Muscle of arm (tissue), 12 donors: Measurements from ENCODE around the gene LYRM9. TPM values are rescaled to one million over a fixed set of nuclear protein-coding genes. Genes with fewer than 3 reads are reported as not detected.
"Not testable (repeated sequence)": the region's sequence is repeated elsewhere in the genome, so short reads cannot be mapped to it uniquely, and the experiment has no call there.

ENCODE experiments used
- DNase-seq: peaks from one replicate; pipeline ENCODE4 v3.0.0-alpha.2; 2013
- polyA plus RNA-seq, 12 donors: library from polyadenylated mRNA; unstranded; fragments of 120-200 nt; gene quantifications; one replicate each; pipeline ENCODE4 v1.2.1, GENCODE V29; 2013; ENCODE audit not compliant: insufficient read length in 12 of 12

LYRM9 gene
- polyA plus RNA-seq, 12 donors = 5.6 to 20.2 (median 10.7) TPM; not detected in 1

DNA sequence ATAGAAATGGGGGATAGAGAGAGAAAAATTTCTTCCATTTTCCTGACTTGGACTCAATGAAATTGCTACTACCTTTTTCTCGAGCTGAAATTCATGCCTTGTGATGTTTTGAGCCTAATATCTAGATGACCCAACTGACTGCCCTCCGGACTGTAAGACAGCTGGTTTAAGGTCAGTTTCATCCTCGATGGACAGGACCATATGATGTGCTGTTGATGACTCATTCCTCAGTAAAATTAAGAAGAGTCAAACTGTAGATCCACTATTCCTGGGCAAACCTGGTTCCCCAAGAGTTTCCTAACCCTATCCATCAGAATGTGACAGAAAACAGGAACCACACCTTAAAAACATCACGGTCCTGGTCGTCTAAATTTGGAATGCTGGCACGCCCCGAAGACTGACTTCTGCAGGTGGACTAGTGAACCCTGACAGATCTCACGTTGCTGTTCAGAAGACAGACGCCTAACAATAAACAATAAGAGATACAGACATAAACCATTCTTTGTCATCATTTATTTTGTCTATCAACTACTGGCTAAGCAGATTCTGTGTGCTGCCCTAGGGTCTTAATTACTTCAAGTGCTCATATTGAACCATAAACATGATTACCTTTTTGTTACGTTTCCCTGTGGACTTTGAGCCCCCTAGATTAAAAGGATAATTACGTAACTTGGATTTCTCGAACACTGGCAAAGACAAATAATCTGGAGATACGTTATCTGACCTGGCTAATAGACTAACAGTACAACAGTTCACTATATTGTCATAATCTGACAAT is 47.7 kb downstream of the LYRM9 start:
- no peak for DNase-seq

DNA sequence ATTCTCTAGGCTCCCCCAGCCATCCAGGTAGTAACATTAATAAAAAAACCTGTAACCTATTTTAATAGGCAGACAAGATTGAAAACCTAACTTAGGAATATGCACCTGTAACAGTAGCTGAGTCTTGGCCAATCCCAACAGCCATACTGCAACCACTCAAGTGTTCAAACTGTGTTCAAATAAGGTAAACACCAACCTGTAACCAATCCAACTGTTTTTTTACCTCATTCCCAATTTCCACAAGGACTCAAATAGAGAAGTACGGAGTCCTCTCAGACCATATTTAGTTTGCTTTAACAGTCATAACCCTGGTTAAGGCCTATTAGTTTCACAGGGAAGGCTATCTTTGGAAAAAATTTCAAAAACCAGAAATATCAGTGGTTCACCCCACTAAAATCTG is 52.5 kb downstream of the LYRM9 start:
- DNase-seq = no peak

DNA sequence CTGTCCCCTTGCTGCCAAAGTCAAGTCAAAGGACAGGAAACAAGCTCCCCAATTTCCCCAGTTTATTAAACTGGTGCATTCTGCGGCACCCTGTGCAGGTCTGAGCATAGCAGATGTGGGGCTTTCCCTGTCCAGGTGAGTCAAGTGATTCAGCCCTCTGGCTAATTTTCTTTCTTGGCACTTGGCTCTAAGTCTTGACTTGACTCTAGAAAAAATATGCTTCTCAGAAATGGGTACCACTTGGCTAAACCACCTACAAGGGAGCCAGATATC is 52.8 kb downstream of the LYRM9 start:
- not testable (repeated sequence) for DNase-seq

DNA sequence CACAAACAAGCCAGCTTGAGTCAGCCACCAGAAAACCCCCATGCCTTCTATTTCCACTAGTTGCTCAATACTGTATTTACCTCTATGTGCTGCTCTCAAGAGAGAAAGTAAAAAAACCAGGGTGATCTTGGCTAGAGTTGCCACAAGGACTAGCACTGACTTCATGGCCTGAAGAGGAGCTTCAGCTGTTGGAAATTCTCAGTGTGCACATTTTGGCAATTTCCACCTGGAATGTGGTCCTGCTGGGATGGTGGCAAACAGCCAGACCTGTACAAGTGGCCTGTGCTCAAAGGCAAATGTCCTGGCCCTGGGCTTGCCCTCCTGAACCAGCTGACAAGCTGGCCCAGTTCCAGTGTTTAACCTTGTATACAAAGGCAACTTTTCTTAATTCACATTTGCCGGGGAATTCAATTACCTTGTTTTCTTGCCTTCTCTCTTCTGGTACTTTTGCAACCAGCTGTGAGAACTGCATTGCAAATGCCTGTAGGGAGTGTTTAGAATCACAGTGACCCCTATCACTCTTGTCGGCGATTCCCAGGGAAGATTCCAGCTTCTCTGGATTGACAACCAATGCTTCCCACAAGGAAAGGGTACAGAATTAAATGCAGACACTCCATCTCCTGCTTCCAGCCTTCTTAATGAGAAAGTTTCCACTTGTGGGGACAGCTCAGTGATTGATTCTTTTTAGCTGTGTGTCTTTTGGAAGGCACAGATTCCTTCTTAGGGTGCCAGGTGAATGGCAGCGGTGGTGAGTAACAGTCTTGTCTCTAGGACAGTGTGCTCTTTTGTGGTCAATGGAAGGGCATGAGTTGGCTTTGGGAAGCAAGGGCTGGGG is 53.4 kb downstream of the LYRM9 start:
- DNase-seq = not testable (repeated sequence)

DNA sequence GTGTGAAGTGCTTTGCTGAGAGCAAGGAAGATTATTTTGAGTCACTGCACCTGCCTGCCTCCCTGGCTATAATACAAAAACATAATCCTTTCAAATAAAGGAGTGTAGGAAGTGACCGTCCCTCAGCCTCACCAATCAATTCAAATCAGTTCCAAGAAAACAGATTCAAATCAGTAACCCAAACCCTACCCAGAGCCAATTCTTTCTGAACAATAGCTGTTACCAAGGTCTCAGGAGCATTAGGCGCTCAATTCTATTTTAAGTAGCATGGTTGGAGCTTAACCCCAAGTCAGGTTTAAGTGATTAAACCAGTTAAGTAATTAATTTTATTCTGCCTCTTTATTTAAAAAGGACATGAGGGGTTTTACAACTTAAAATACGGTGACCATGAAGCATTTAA is 54.6 kb downstream of the LYRM9 start:
- not testable (repeated sequence) for DNase-seq

DNA sequence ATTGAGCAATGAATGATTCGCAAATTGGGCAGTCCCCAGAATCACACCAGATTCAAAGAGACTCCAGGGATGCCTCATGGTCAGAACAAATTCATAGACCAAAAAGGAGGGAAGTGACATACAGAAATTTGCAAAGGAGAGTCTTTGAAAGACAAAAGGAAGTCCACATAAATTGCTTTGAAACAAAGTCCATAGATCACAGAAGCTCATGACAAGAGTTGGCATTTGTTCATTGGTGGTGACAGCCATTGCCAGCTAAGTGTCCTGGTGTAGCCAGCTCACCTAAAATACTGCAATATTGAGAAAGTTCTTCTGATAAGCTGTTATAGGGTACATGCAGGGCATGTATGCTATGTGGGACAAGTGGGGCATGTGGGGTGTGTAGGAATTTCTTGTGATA is 55.4 kb downstream of the LYRM9 start:
- not testable (repeated sequence) for DNase-seq

DNA sequence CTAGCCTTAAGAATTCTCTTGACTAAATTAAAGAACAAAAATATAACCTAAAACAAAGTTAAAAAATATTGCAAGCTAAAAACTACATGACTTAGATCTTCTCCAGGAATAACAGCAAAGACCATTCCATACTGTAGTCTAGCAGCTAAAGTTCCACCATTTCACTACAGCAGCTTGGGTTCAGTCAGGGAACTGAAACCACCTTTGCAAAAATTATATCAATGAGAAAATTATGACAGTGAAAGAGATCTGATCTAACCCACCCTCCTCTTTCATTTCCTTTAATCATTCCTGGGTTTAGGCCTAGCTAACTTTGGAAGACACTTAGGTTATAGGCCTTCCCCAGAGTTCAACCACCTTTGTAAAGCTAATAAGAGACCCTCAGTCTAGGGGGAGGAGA is 56.5 kb downstream of the LYRM9 start:
- DNase-seq = no peak

DNA sequence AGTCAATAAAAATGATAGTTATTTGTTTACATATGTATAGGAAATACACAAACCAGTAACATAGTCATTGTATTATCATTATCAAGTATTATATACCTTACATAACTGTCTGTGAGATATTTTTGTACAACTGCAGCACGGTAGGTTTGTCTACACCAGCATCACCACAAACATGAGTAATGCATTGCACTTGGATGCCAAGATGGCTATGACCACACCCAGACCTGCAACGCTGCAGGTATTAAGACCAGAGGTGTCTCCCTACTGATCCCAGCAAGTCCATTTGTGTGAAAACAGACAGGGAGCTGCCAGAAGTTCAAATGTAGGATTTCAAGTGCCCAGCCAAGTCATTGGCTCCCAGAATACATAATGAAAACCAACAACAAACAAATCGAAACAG is 58.6 kb downstream of the LYRM9 start:
- DNase-seq = no peak

DNA sequence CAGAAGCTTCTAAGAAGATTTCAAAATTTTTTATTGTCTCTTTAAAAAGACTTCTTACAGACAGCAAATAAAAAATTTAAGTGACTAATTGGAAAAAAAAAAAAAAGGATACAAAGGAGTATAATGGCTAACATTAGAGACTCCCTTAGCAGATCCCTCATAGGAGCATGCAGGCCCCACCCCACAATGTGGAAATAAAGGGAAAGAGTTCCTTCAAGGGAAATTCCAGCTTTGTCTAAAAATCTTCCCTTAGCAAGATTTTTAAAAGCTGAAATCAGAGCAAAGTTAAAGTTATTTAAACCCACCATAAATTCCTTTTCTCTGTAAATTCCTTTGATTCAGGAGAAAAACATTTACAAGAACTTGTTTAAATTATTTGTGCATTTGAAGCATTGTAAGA is 60.3 kb downstream of the LYRM9 start:
- no peak for DNase-seq

DNA sequence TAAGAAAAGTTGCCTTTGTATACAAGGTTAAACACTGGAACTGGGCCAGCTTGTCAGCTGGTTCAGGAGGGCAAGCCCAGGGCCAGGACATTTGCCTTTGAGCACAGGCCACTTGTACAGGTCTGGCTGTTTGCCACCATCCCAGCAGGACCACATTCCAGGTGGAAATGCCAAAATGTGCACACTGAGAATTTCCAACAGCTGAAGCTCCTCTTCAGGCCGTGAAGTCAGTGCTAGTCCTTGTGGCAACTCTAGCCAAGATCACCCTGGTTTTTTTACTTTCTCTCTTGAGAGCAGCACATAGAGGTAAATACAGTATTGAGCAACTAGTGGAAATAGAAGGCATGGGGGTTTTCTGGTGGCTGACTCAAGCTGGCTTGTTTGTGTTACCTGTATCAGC is 63.3 kb downstream of the LYRM9 start:
- not testable (repeated sequence) for DNase-seq

DNA sequence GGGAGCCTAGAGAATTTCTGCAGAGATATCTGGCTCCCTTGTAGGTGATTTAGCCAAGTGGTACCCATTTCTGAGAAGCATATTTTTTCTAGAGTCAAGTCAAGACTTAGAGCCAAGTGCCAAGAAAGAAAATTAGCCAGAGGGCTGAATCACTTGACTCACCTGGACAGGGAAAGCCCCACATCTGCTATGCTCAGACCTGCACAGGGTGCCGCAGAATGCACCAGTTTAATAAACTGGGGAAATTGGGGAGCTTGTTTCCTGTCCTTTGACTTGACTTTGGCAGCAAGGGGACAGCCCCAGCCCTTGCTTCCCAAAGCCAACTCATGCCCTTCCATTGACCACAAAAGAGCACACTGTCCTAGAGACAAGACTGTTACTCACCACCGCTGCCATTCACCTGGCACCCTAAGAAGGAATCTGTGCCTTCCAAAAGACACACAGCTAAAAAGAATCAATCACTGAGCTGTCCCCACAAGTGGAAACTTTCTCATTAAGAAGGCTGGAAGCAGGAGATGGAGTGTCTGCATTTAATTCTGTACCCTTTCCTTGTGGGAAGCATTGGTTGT is 63.9 kb downstream of the LYRM9 start:
- DNase-seq = not testable (repeated sequence)

Other genes with a start within 250 kb of the LYRM9 start
- gene NOS2, start 92.8 kb downstream of the LYRM9 start, polyA plus RNA-seq = 1 to 10 TPM in 10 of 12 donors, not detected in 2; 1.9 to 3.4 (median 2.7) TPM
- 10 to 100 TPM in 3 of 12 donors, 1 to 10 TPM in 8, not detected in 1; 7.4 to 15.1 (median 9.2) TPM for gene NLK, start 149.3 kb upstream of the LYRM9 start, polyA plus RNA-seq